C4-2B (cell line): Measurements from ENCODE around the gene RGMB.

Experiments
- ZFX ChIP-seq: fragments of 450-650 bp; IDR thresholded peaks from 2 replicates; pipeline ENCODE4 v1.6.1; 2017
- TF ChIP-seq, protein P1 (sequence below): fragments of 450-650 bp; conservative IDR thresholded peaks from 2 replicates; pipeline ENCODE4 v1.5.1; 2017; ENCODE audit warnings: mild to moderate bottlenecking

DNA sequence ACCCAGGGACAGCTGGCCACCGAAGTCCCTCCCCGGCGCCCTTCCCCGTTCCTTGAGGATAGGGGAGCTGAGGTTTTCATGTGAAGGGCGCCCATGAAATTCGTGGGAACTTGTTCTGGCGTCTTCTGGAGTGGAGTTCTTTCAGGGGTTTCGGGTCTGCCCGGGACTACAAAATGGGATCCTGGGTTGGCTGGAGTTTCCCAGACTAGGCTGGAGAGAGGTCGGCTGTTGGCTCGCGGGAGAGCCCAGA, 3.6 kb upstream of the RGMB start:
- TF ChIP-seq, protein P1, sequence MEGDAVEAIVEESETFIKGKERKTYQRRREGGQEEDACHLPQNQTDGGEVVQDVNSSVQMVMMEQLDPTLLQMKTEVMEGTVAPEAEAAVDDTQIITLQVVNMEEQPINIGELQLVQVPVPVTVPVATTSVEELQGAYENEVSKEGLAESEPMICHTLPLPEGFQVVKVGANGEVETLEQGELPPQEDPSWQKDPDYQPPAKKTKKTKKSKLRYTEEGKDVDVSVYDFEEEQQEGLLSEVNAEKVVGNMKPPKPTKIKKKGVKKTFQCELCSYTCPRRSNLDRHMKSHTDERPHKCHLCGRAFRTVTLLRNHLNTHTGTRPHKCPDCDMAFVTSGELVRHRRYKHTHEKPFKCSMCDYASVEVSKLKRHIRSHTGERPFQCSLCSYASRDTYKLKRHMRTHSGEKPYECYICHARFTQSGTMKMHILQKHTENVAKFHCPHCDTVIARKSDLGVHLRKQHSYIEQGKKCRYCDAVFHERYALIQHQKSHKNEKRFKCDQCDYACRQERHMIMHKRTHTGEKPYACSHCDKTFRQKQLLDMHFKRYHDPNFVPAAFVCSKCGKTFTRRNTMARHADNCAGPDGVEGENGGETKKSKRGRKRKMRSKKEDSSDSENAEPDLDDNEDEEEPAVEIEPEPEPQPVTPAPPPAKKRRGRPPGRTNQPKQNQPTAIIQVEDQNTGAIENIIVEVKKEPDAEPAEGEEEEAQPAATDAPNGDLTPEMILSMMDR, result no peak
- TF ChIP-seq ZFX, result no peak
